NCI-H2081 treated with DMSO at 0.1 percent for 48 hours (cell line): Measurements from ENCODE around the gene DDX10.
A peak's percentile ranks its signal among the peaks of the same experiment; 100 is the strongest.

Experiments used
- DNase-seq: peaks from one replicate; lab custom pipeline; 2025; lab: John Stamatoyannopoulos, UW

DDX10 gene

GRCh38 chr11:108939135-108939534 is 274.3 kb downstream of the DDX10 start:
- DNase-seq, result no peak

- no peak for DNase-seq
These were observed 279.0 kb downstream of the DDX10 start for GRCh38 chr11:108943853-108944252.

DNA sequence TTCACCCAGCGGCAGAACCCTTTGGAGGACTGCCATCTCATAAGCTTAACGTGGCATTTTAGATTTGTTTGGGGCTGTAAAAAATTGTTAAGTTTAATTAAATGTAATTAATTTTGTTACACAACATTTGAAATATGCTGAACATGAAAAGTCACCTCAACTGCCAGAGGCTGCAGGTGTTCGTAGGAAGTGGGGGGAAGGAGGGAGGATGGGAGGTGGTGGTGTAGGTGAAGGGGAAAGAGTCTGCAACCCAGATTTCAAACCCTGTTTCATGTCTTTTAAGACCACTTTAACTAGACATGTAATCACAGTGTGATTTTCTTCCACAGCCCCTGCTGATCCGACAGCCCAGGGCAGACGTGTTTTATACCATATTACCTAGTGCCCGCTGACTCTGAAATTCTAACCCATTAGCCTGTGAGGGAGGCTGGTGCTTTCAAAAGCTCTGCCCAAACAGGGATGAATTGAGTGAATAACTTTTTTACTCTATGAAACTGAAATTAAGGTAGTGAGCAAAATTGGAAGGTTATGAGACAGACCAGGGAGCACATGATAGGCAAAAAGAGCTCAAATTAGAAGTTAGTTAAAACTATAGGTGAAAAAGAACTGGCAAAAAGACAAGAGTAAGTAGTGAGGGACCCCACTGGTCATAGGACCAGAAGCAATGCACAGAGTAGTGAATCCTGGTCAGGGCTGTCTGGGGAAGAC is 279.8 kb downstream of the DDX10 start:
- no peak for DNase-seq

GRCh38 chr11:108945341-108945740 is 280.5 kb downstream of the DDX10 start:
- no peak for DNase-seq

- no peak for DNase-seq
These were observed 283.0 kb downstream of the DDX10 start for GRCh38 chr11:108947654-108948570.

DNA sequence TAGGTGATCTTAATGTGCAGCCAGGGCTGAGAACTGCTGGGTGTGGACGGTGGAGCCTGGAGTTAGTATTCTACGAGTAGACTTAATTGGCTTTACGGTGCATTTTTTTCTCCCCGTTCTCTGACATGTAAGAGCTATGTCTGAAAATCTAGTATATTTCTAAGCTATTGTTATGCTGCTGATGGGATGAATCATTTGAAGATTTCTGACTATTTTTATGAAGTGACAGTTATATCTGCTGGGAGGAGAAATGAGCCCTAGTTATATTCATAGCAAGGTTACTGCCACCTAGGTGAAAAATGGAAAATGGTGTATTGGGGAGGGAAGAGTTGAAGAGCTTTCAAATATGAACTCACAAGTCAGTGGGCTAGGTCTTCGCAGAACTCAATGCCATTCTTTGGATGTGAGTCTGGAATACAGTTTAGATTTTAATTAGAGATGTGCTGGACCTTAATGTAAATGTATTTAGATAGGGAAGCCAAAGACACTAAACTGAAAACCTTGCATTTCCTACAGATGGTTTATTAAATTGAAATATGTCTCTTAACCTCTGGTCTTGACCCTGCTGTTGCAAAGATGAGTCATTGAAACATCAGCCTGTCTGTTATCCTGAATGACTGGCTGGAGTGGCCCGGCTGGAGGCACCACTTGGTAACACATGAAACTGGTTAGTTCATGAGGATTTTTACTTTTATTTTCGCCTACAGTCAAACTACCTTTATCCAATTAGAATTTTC is 293.7 kb downstream of the DDX10 start:
- DNase-seq, result no peak

DNA sequence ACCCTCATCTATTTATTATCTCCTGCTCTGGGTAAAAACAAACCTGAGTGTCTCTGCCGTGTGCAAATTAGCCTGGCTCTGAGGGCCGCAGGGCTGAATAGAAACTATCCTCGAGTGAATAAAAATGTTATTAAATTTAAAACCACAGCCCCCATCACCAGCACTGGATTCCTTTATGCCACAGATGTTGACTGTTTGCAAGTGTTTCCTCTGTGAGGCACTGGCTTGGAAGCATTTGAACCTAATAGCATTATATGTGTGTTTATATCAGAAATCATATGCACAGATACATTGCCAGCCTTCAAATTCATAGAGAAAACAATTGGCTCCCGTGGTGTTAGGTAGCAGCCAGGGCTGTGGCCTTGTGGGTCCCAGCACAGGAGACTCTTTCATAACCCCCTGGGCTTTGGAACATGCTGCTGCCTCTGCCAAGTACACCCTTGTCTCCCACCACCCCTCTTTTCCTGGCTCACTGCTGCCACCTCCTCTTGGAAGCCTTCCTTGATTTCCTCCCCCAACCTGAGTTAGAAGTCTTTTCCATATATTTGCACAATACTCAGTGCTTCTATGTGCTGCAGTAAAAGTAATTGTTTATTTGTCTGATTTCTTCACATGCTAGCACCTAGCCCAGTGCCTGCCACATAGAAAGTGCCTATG is 294.4 kb downstream of the DDX10 start:
- no peak for DNase-seq

- no peak for DNase-seq
These were observed 295.0 kb downstream of the DDX10 start for GRCh38 chr11:108959874-108960273.

DNA sequence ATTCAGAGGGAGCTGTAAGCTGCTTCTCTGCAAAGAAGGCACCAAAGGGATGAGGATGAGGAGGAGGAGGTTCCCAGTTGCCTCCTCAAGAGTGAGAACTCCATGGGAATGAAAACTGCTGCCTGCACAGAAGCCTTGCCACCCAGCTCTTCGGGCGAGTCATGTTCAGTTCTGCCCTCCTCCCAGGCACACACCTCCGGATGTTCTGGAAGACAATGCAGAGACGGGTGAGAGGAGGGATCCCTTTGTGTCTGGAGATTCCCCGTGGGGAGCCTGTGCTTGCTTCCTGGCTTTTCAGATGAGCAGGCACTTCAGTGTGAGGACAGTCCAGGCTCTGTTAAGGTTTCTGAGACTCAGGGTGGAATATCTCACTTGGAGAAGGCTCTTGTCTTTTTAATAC is 295.6 kb downstream of the DDX10 start:
- DNase-seq, result no peak

DNA sequence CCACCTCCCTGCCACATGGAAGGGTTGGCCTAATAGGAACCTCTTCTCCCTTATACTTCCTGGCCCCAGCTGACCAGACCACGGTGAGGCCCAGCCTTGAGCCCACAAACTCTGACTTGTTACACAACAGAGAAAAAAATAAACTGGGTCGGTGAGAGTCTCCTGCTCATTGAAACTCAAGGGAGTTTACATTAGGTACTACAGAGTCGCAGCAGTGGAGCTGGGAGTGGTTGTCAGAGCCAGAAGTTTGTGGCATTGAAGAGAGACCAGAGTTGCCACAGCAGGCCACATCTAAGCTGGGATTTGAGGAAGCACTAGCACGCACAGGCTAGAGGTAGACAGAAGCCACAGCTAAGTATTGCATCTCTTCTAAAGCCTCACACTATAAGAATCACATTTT is 296.2 kb downstream of the DDX10 start:
- DNase-seq, result no peak

DNA sequence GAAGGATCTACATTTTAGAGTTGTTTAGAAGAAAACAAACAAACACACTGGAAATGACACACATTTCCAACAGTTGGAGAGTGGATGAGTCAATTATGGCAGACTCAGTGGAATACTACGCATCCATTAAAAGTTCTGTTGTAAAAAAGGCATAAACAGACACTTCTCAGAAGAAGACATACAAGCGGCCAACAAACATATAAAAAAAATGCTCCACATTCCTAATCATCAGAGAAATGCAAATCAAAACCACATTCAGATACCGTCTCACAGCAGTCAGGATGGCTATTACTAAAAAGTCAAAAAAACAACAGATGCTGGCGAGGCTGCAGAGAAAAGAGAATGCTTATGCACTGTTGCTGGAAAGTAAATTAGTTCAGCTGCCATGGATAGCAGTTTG is 298.2 kb downstream of the DDX10 start:
- DNase-seq, result no peak

GRCh38 chr11:108965306-108966001 is 300.6 kb downstream of the DDX10 start:
- DNase-seq, result no peak

GRCh38 chr11:108966206-108966605 is 301.3 kb downstream of the DDX10 start:
- no peak for DNase-seq

GRCh38 chr11:108966978-108967377 is 302.1 kb downstream of the DDX10 start:
- DNase-seq, result no peak

DNA sequence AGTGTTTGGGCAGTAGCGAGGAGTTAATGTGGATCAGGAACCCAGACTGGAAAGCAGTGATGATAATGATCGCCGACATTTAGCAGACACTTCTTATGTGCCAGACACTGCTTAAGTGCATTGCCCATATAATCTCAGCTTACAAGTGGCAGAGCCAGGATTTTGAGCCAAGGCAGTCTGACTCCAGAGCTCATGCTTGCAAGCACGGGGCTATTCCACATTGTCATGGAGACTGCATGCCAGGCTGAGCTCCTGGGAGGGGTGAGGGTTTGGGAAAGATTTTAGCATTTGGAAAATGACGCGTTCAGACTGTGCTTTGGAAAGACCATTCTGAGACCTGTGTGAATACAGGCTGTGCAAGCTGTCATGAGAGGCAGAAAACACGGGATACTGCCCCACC is 302.7 kb downstream of the DDX10 start:
- DNase-seq, result no peak

DNA sequence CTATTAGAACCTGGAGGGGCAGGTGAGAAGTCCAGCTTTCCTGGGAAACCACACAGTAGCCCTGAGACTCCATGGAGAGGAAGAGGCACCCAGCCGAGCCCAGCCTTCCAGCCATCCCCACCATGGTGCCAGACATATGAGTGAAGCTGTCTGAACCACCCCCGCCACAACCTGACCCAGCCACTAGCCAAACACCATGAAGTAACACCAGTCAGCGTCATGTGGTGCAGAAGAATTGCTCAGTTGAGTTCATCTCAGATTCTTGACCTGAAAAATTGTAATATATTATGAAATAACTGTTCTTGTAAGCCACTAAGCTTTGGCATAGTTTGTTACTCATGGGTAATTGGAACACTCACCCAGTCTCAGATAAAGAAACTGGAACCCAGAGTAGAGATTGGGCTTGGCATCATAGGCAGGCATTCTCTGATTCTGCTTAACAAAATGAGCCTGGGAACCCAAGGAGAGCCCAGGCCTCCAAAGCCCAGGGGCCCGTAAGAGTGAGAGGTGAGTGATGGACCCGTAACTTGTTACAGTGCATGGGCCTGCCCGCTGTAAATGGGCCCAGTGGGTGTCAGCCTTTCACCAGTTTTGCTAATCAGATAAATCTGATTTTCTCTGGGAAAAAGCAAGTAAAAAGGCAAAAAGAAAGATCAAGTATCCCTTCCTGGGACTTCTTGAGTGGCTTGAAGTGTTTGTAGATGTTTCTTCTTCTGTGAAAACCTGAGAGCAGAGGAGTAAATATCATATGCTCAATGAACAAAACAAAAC is 305.5 kb downstream of the DDX10 start:
- no peak for DNase-seq

DNA sequence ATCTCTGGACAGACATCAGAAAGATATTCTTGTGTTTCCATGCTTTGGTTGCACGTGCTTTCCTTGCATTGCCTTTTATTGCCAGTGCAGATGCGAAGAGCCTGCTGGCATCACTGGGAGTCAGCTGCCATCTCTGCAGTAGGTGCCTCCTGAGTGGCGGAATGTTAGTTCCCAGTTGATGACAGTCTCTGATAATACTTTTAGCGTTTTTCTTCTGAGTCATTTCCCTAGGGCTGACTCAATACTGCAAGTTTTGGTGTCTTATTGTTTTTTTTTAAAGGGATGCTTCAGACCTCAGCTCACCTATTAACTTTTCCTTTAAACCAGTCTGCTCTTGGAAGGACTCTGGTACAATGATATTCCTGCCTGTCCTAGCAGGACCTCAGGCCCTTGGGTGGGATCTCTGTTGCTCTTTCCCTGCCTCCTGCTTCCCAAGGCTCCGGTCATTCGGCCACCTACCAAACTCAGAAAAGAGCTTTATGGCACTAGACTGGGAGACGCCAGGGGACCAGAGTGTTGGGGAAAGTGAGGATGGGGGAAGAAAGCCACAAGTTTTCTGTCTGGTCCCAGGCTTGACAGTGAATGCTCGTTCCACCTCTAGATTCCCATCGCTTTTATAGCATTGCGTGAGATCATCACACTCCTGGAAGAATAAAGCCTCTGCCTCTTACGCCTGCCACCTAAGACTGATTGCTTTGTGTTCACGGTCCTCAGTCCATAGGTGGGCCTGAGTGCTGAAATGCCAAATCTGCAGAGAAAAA is 308.7 kb downstream of the DDX10 start:
- DNase-seq, result no peak

DNA sequence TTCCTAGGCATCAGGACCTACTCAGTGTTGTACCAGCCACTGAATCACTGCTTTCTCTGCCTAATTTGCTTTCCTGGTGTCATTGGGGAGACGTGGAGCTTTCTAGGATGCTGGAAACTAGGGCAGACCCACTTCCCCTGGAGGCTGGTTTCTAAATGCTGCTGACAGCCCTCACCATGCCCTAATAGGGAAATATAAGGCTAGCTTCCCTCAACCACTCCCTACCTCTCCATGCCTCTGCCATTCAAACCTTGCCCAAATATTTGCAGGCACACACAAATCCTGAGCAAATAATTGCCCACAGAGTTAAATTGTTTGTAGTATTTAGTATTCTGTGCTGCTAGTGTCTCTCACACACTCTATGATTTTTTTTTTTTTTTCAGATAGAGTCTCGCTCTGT is 310.2 kb downstream of the DDX10 start:
- DNase-seq, result peak; percentile 14

DNA sequence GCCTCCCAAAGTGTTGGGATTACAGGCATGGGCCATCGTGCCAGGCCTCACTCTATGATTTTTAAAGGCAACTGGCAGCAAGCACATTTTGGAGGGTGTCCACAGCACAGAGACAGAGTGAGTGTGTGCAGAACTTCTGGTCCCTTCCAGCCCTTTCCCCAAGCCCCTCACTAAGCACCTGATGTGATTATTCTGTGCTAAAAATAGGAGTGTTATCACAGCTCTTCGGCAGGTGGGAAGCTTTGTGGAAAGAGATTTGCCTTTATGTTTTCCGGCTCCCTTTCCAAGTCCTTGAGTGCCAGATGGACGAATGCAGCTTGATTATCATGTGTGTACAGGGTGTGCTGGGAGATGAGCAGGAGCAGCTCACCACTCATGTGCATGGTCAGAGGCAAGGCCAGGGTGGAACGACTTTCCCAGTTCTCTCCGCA is 310.8 kb downstream of the DDX10 start:
- peak; percentile 25 for DNase-seq
